MM.1S (cell line): ENCODE measurements around the gene VPS29.

Experiments
- DNase-seq: peaks from one replicate; pipeline ENCODE4 v3.0.0-alpha.2; 2015
- H2AFZ ChIP-seq: fragments of 300-600 bp; sonication (generic); 2 replicates; pipeline ENCODE4 v1.6.0; 2016; ENCODE audit warnings: antibody characterized with exemption, low read length
- H3F3A ChIP-seq: fragments of 300-600 bp; sonication (generic); 2 replicates; pipeline ENCODE4 v1.6.1; 2016; ENCODE audit warnings: mild to moderate bottlenecking, antibody characterized with exemption, low read length, moderate library complexity, mixed read lengths; ENCODE audit not compliant: insufficient read depth
- H3K27ac ChIP-seq: fragments of 300-600 bp; sonication (generic); 2 replicates; pipeline ENCODE4 v1.5.1; 2016; ENCODE audit warnings: mild to moderate bottlenecking, low read length
- H3K27me3 ChIP-seq: fragments of 300-600 bp; sonication (generic); replicated peaks from 2 replicates; pipeline ENCODE4 v1.6.0; 2016; ENCODE audit warnings: low read length; ENCODE audit not compliant: insufficient read depth
- H3K36me3 ChIP-seq: fragments of 300-600 bp; sonication (generic); replicated peaks from 2 replicates; pipeline ENCODE4 v1.6.1; 2016; ENCODE audit warnings: mild to moderate bottlenecking, low read length, mixed read lengths; ENCODE audit not compliant: insufficient read depth
- H3K4me1 ChIP-seq: fragments of 300-600 bp; sonication (generic); 2 replicates; pipeline ENCODE4 v1.6.1; 2016; ENCODE audit warnings: low read length, mixed read lengths
- H3K4me2 ChIP-seq: fragments of 300-600 bp; sonication (generic); 2 replicates; pipeline ENCODE4 v1.6.0; 2016; ENCODE audit warnings: low read depth, low read length
- H3K4me3 ChIP-seq: fragments of 300-600 bp; sonication (generic); 2 replicates; pipeline ENCODE4 v1.5.1; 2016; ENCODE audit warnings: low read length, mixed read lengths
- H3K79me2 ChIP-seq: fragments of 300-600 bp; sonication (generic); 2 replicates; pipeline ENCODE4 v1.6.1; 2016; ENCODE audit warnings: mixed run types, low read length, mixed read lengths
- H3K9ac ChIP-seq: fragments of 300-600 bp; sonication (generic); 2 replicates; pipeline ENCODE4 v1.6.1; 2016; ENCODE audit warnings: low read length, mixed read lengths
- H3K9me2 ChIP-seq: fragments of 300-600 bp; sonication (generic); replicated peaks from 2 replicates; pipeline ENCODE4 v1.6.1; 2016; ENCODE audit warnings: mild to moderate bottlenecking, low read length, mixed read lengths; ENCODE audit not compliant: insufficient read depth
- H3K9me3 ChIP-seq: fragments of 300-600 bp; sonication (generic); replicated peaks from 2 replicates; pipeline ENCODE4 v1.6.1; 2016; ENCODE audit warnings: mild to moderate bottlenecking, low read length, mixed read lengths; ENCODE audit not compliant: insufficient read depth
- H4K20me1 ChIP-seq: fragments of 300-600 bp; sonication (generic); 2 replicates; pipeline ENCODE4 v1.6.1; 2016; ENCODE audit warnings: mild to moderate bottlenecking, low read length, moderate library complexity, mixed read lengths; ENCODE audit not compliant: insufficient read depth
- CTCF ChIP-seq: fragments of 300-600 bp; sonication (generic); IDR thresholded peaks from 2 replicates; pipeline ENCODE4 v1.5.1; 2016; ENCODE audit warnings: antibody characterized with exemption, low read length, mixed read lengths
- EZH2 ChIP-seq: fragments of 300-600 bp; sonication (generic); optimal IDR thresholded peaks from 2 replicates; pipeline ENCODE3; 2017; ENCODE audit warnings: low read depth, mild to moderate bottlenecking, antibody characterized with exemption, low read length, mixed read lengths
- EZH2phosphoT487 ChIP-seq: fragments of 300-600 bp; sonication (generic); IDR thresholded peaks from 2 replicates; pipeline ENCODE4 v1.6.1; 2018; ENCODE audit warnings: antibody characterized with exemption, low read length

The VPS29 gene

GRCh38 chr12:110449799-110450497 is 52.0 kb downstream of the VPS29 start, which contains the start of gene ARPC3:
Gene ARPC3 (minus strand): TSS chr12:110450337. CDS start chr12:110450260, 77 bp downstream.
- peaks cover 8% of the 10 kb centered on the region; the same call in 1 of the 2 replicates for H3F3A ChIP-seq
- H3K9me2 ChIP-seq, result no peaks in the 10 kb centered on the region
- DNase-seq, result peak; percentile 87
- H3K9me3 ChIP-seq, result no peaks in the 10 kb centered on the region
- peak within 1 kb of the TSS; percentile 49; the same call in 1 of the 2 replicates for H3K4me2 ChIP-seq
- H3K27me3 ChIP-seq, result no peaks in the 10 kb centered on the region
- peak within 1 kb of the TSS; percentile 77 for H3K9ac ChIP-seq
- peak within 1 kb of the TSS; percentile 70; the same call in 1 of the 2 replicates for H3K27ac ChIP-seq
- peaks cover 33% of the 10 kb centered on the region for H3K79me2 ChIP-seq
- H3K4me1 ChIP-seq, result no peaks in the 10 kb centered on the region
- peak within 1 kb of the TSS; percentile 61 for H2AFZ ChIP-seq
- peak; percentile 65 for TF ChIP-seq CTCF
- TF ChIP-seq EZH2phosphoT487, result no peak
- no peak for TF ChIP-seq EZH2
- H3K4me3 ChIP-seq, result peak within 1 kb of the TSS; percentile 78
- no peaks in the 10 kb centered on the region for H3K36me3 ChIP-seq
- no peaks in the 10 kb centered on the region for H4K20me1 ChIP-seq

- no peak overlapping the region for H3K9ac ChIP-seq
- H3K9me3 ChIP-seq, result no peaks in the 10 kb centered on the region
- H3K4me2 ChIP-seq, result no peak overlapping the region
- H3K4me1 ChIP-seq, result no peaks in the 10 kb centered on the region
- no peak overlapping the region for H3K4me3 ChIP-seq
- peaks cover 27% of the 10 kb centered on the region for H3K79me2 ChIP-seq
- no peaks in the 10 kb centered on the region for H3F3A ChIP-seq
- DNase-seq, result no peak
- TF ChIP-seq EZH2phosphoT487, result no peak
- TF ChIP-seq CTCF, result no peak
- TF ChIP-seq EZH2, result no peak
- no peaks in the 10 kb centered on the region for H3K36me3 ChIP-seq
- H4K20me1 ChIP-seq, result no peaks in the 10 kb centered on the region
- no peaks in the 10 kb centered on the region for H3K27me3 ChIP-seq
- H3K27ac ChIP-seq, result no peak overlapping the region
- H2AFZ ChIP-seq, result no peak overlapping the region
- no peaks in the 10 kb centered on the region for H3K9me2 ChIP-seq
Measured at GRCh38 chr12:110444455-110444854, 57.5 kb downstream of the VPS29 start.
